K562 (cell line): ENCODE measurements around the gene TUBA1A. TPM values are rescaled to one million over a fixed set of nuclear protein-coding genes. Genes with fewer than 3 reads are reported as not detected.
A peak's percentile ranks its signal among the peaks of the same experiment; 100 is the strongest.

Source experiments
- BDP1 ChIP-seq: IDR thresholded peaks from 3 replicates; pipeline ENCODE4 v1.6.1; 2011; ENCODE audit not compliant: insufficient read length, insufficient read depth
- CBX5 ChIP-seq: IDR thresholded peaks from 2 replicates; pipeline ENCODE4 v1.6.1; 2014; ENCODE audit warnings: low read depth, borderline replicate concordance
- FIP1L1 ChIP-seq: fragments of 200-400 bp; formaldehyde crosslinking; IDR thresholded peaks from 2 replicates; pipeline ENCODE4 v1.6.1; 2018; ENCODE audit warnings: mild to moderate bottlenecking, low read depth, low read length; ENCODE audit not compliant: poor library complexity, severe bottlenecking
- FOXA1 ChIP-seq: fragments of 450-650 bp; IDR thresholded peaks from 2 replicates; pipeline ENCODE4 v1.6.1; 2016; ENCODE audit warnings: mild to moderate bottlenecking, borderline replicate concordance
- FOXJ2 ChIP-seq: fragments of 200-800 bp; sonication (Bioruptor generic); IDR thresholded peaks from 2 replicates; pipeline ENCODE4 v1.6.1; 2016; ENCODE audit warnings: missing genetic modification characterization, missing compliant biosample characterization
- FOXP1 ChIP-seq: sonication (generic); formaldehyde crosslinking; IDR thresholded peaks from 2 replicates; pipeline ENCODE4 v1.8.0; 2022; ENCODE audit warnings: mild to moderate bottlenecking, missing genetic modification reagents
- HDAC1 ChIP-seq, 2 experiments: fragments of 450-650 bp; IDR thresholded peaks; 2 replicates each; pipeline ENCODE4 v1.6.1; 2016 to 2017; ENCODE audit warnings: inconsistent platforms in 1 of 2, mild to moderate bottlenecking in 1 of 2, moderate library complexity in 1 of 2
- HOXB6 ChIP-seq: fragments of 250-450 bp; sonication (Bioruptor Pico); IDR thresholded peaks from 2 replicates; pipeline ENCODE4 v1.5.1; 2022; ENCODE audit warnings: mild to moderate bottlenecking, borderline replicate concordance
- ILF3 ChIP-seq: fragments of 450-650 bp; IDR thresholded peaks from 2 replicates; pipeline ENCODE4 v1.6.1; 2018; ENCODE audit warnings: antibody characterized with exemption, mild to moderate bottlenecking, moderate library complexity, borderline replicate concordance
- L3MBTL2 ChIP-seq: fragments of 450-650 bp; IDR thresholded peaks from 2 replicates; pipeline ENCODE4 v1.6.1; 2016; ENCODE audit warnings: mild to moderate bottlenecking, moderate library complexity
- MAZ ChIP-seq, 2 experiments: fragments of 450-650 bp in 1 of 2; sonication (generic) in 1 of 2; formaldehyde crosslinking; IDR thresholded peaks in 1 of 2; conservative IDR thresholded peaks in 1 of 2; 2 replicates each; pipeline versions ENCODE4 v1.4.0 to v1.5.0; 2020; ENCODE audit warnings: mild to moderate bottlenecking in 1 of 2, missing genetic modification reagents in 1 of 2
- MYC ChIP-seq, 2 experiments: fragments of 250-450 bp in 1 of 2; sonication (Bioruptor Pico) in 1 of 2; IDR thresholded peaks; 2 replicates each; pipeline versions ENCODE4 v1.5.1 to v1.6.1; 2012 to 2021; ENCODE audit warnings: low read depth in 2 of 2, borderline replicate concordance in 1 of 2, improper control_type of control experiment in 1 of 2, low read length in 1 of 2, mild to moderate bottlenecking in 1 of 2, moderate library complexity in 1 of 2
- POLR3G ChIP-seq: IDR thresholded peaks from 2 replicates; pipeline ENCODE4 v1.6.1; 2011; ENCODE audit not compliant: insufficient read length, insufficient replicate concordance; ENCODE audit errors: extremely low read depth
- RFX1 ChIP-seq: fragments of 450-650 bp; IDR thresholded peaks from 2 replicates; pipeline ENCODE4 v1.6.1; 2016; ENCODE audit warnings: mild to moderate bottlenecking, moderate library complexity
- TBL1XR1 ChIP-seq, 2 experiments: IDR thresholded peaks; 2 replicates each; pipeline ENCODE4 v1.6.1; 2012; ENCODE audit warnings: improper control_type of control experiment in 2 of 2, low read length in 2 of 2, mild to moderate bottlenecking in 1 of 2
- TRIM28 ChIP-seq: fragments of 450-650 bp; IDR thresholded peaks from 2 replicates; pipeline ENCODE4 v1.6.1; 2017
- ZFX ChIP-seq: sonication (generic); formaldehyde crosslinking; IDR thresholded peaks from 2 replicates; pipeline ENCODE4 v1.8.0; 2022; ENCODE audit warnings: mild to moderate bottlenecking, missing genetic modification reagents, moderate library complexity
- ZNF134 ChIP-seq: fragments of 250-450 bp; sonication (Bioruptor Pico); conservative IDR thresholded peaks from 2 replicates; pipeline ENCODE4 v1.4.0; 2020
- ZNF24 ChIP-seq: fragments of 450-650 bp; IDR thresholded peaks from 2 replicates; pipeline ENCODE4 v1.6.1; 2016
- ZNF561 ChIP-seq: fragments of 450-650 bp; formaldehyde crosslinking; conservative IDR thresholded peaks from 2 replicates; pipeline ENCODE4 v1.4.0; 2020; ENCODE audit warnings: mild to moderate bottlenecking, moderate library complexity
- ZNF586 ChIP-seq: fragments of 450-650 bp; formaldehyde crosslinking; conservative IDR thresholded peaks from 2 replicates; pipeline ENCODE4 v1.4.0; 2020; ENCODE audit warnings: mild to moderate bottlenecking, moderate library complexity
- ZNF699 ChIP-seq: fragments of 250-450 bp; sonication (Bioruptor Pico); IDR thresholded peaks from 2 replicates; pipeline ENCODE4 v1.8.0; 2021; ENCODE audit warnings: mild to moderate bottlenecking, moderate library complexity; ENCODE audit not compliant: insufficient replicate concordance
- ZNF79 ChIP-seq: fragments of 250-450 bp; sonication (Bioruptor Pico); IDR thresholded peaks from 2 replicates; pipeline ENCODE4 v1.4.0; 2020; ENCODE audit warnings: low read depth, mild to moderate bottlenecking, moderate library complexity
- polyA plus RNA-seq, 8 experiments: library from polyadenylated mRNA; depleted of rRNA in 4 of 8; stranded (reverse) in 5 of 8; unstranded in 3 of 8; fragments of >200 nt; fragmentation: Nextera tagmentation in 2 of 8; fragmentation: Illumina TruSeq in 1 of 8; extraction: Ambion mirVana in 2 of 8; extraction: Trizol in 1 of 8; gene quantifications; 2 replicates each; pipeline versions ENCODE4 v1.2.1 to v1.2.3, GENCODE V29; 2011 to 2014; ENCODE audit warnings: inconsistent platforms in 1 of 8, missing spikeins in 1 of 8
- total RNA-seq, 7 experiments: library from RNA; depleted of rRNA in 6 of 7; stranded (reverse); fragments of >200 nt in 6 of 7; fragmentation: Illumina TruSeq in 2 of 7; extraction: Trizol in 2 of 7; gene quantifications; 2 replicates each; pipeline versions ENCODE4 v1.2.1 to v1.2.3, GENCODE V29; 2011 to 2021; ENCODE audit warnings: low replicate concordance in 1 of 7
- TF ChIP-seq, protein P1 (sequence below): fragments of 250-450 bp; sonication (Bioruptor Pico); IDR thresholded peaks from 2 replicates; pipeline ENCODE4 v1.8.0; 2022; ENCODE audit warnings: moderate library complexity, mild to moderate bottlenecking, inconsistent platforms
- TF ChIP-seq, protein P2 (sequence below), 2 experiments: fragments of 450-650 bp; conservative IDR thresholded peaks; 2 replicates each; pipeline ENCODE4 v1.6.1; 2017; ENCODE audit warnings: mild to moderate bottlenecking in 2 of 2, moderate library complexity in 2 of 2
- TF ChIP-seq, protein P3 (sequence below): sonication (generic); formaldehyde crosslinking; IDR thresholded peaks from 2 replicates; pipeline ENCODE4 v1.8.0; 2023; ENCODE audit warnings: mild to moderate bottlenecking, missing genetic modification reagents

TUBA1A gene
- total and polyA plus RNA-seq, 9 of the 15 experiments (the other 6 are each of a cell fraction or from before 2014, with no cell fraction given): 7.4 to 45.1 (median 11.9) TPM

DNA sequence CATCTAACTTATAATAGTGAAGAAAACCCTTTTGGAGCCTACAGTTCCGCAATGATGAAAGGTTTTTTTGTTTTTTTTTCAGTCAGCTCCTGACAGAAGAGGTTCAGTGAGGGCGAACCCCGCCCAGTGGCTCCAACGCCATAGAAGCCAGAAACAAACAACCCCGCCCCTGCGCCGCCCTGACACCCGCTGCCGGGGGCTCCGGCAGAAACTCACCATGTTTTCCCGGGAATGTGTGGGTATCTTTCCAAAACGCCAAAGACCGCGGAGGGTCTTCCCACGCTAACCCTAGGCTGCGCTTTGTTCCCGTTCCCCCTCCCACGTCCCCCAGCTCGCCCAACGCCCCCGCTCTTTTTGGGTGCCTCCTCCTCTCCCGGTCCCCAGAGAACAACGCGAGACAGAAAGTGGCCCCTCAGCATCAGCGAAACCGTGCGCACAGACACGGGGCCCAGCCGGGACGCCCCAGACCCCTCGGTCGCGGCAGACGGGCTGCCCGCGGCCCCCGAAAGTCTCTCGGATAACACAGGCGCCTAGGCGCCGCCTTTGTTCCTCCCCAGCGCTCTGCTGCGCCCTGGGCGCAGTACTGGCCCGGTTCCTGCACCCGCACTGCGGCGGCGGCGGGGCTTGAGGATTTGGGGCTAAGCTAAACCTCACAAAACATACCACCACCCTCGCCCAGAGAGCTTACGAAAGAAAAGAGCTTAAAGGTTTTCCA lies 522 bp downstream of the TUBA1A start (continued):
- TF ChIP-seq ZNF699 (CRISPR knock-in tag): no peak
- no peak; a peak in 1 of 4 replicates for TF ChIP-seq HDAC1 (IDR thresholded peaks at IDR 0.05)
- no peak for TF ChIP-seq ILF3
- no peak for TF ChIP-seq RFX1
- no peak for TF ChIP-seq ZNF134 (CRISPR knock-in tag)
- TF ChIP-seq FOXP1 (CRISPR knock-in tag): no peak
- no peak for TF ChIP-seq BDP1
- TF ChIP-seq TBL1XR1 (IDR thresholded peaks at IDR 0.05; ENCODE audit: low read length in 2 of 2): no peak
- TF ChIP-seq, protein P1, sequence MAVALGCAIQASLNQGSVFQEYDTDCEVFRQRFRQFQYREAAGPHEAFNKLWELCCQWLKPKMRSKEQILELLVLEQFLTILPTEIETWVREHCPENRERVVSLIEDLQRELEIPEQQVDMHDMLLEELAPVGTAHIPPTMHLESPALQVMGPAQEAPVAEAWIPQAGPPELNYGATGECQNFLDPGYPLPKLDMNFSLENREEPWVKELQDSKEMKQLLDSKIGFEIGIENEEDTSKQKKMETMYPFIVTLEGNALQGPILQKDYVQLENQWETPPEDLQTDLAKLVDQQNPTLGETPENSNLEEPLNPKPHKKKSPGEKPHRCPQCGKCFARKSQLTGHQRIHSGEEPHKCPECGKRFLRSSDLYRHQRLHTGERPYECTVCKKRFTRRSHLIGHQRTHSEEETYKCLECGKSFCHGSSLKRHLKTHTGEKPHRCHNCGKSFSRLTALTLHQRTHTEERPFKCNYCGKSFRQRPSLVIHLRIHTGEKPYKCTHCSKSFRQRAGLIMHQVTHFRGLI: no peak
- TF ChIP-seq, protein P2, sequence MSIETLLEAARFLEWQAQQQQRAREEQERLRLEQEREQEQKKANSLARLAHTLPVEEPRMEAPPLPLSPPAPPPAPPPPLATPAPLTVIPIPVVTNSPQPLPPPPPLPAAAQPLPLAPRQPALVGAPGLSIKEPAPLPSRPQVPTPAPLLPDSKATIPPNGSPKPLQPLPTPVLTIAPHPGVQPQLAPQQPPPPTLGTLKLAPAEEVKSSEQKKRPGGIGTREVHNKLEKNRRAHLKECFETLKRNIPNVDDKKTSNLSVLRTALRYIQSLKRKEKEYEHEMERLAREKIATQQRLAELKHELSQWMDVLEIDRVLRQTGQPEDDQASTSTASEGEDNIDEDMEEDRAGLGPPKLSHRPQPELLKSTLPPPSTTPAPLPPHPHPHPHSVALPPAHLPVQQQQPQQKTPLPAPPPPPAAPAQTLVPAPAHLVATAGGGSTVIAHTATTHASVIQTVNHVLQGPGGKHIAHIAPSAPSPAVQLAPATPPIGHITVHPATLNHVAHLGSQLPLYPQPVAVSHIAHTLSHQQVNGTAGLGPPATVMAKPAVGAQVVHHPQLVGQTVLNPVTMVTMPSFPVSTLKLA (conservative IDR thresholded peaks at IDR 0.05): peak in 1 of 2 experiments; percentile 48; a peak in 2 of 4 replicates
- peak; percentile 77 for TF ChIP-seq FOXJ2 (tag)
- no peak for TF ChIP-seq FIP1L1
- no peak; the same call in 1 of the 2 replicates for TF ChIP-seq MYC (IDR thresholded peaks at IDR 0.05; ENCODE audit: low read depth, low read length)
- TF ChIP-seq MYC (CRISPR knock-in tag; IDR thresholded peaks at IDR 0.05; ENCODE audit: borderline replicate concordance, low read depth): no peak
- TF ChIP-seq ZNF561: no peak
- TF ChIP-seq MAZ (CRISPR knock-in tag; conservative IDR thresholded peaks at IDR 0.05 in 1 of 2, IDR thresholded peaks at IDR 0.05 in 1 of 2): peak; percentile 10 to 30; a peak in 2 of 4 replicates
- TF ChIP-seq ZNF586 (CRISPR knock-in tag): no peak
- no peak for TF ChIP-seq FOXA1
- 0 out of 2 replicates have a peak, but pooled peaks have one; percentile 33 for TF ChIP-seq L3MBTL2
- no peak for TF ChIP-seq HOXB6 (CRISPR knock-in tag)
- no peak for TF ChIP-seq ZNF79 (CRISPR knock-in tag)
- no peak for TF ChIP-seq CBX5
- TF ChIP-seq, protein P3, sequence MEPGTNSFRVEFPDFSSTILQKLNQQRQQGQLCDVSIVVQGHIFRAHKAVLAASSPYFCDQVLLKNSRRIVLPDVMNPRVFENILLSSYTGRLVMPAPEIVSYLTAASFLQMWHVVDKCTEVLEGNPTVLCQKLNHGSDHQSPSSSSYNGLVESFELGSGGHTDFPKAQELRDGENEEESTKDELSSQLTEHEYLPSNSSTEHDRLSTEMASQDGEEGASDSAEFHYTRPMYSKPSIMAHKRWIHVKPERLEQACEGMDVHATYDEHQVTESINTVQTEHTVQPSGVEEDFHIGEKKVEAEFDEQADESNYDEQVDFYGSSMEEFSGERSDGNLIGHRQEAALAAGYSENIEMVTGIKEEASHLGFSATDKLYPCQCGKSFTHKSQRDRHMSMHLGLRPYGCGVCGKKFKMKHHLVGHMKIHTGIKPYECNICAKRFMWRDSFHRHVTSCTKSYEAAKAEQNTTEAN: 0 out of 2 replicates have a peak, but pooled peaks have one; percentile 31
- no peak for TF ChIP-seq TRIM28
- TF ChIP-seq ZNF24: no peak
- no peak for TF ChIP-seq POLR3G
- peak; percentile 76 for TF ChIP-seq ZFX (CRISPR knock-in tag)
